Urothelium cell line (cell line): ENCODE measurements around the gene EXOC6B.

Experiments used
- DNase-seq: peaks from one replicate; pipeline ENCODE4 v3.0.0; 2011; ENCODE audit warnings: low spot score, mixed read lengths
- FAIRE-seq: peaks from 2 replicates; lab custom pipeline; 2011; peaks lifted over from hg19 to GRCh38; lab: Jason Lieb, UNC

The EXOC6B gene

DNA sequence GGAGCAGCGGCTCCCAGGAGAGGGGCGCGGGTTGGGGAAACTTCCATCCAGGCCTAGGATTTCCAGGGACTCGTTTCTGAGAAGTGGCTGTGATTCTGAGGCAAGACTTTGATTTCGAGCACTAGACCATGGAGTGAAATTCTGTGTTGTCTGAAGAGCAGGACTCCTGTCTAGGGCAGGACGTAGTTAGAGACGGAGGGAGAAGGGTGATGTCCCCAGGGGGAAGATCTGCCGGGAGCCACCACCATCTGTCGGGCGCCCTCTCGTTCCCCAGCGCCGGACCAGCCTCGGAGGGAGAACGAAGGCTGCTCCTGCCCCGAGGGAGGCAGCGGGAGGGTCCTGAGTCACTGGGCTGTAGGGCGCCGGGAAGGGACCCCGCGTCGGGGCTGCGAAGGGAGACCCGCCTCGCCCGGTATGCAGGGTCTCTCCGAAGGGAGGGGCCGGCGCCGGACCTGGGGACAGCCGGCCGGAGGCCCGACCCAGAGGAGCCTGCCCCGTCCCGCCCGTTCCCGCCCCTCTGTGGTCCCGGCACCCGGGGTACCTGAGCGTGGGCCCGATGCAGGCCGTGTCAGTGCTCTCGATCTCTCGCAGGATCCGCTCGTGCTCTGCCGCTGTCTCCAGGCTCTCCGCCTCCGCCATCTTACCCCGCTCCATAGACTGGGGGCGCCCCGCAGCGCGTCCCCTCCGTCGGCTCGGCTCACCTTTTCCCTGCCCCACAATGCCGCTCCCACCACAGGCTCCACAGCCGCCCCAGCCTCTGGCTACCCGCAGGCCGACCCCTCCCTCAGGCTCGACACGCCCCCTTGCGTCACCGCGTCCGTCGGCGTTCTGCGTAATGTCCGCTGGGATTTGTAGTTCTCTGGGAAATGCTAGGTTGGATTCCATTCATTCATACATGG, at the start of gene EXOC6B:
Gene EXOC6B (minus strand): TSS at position 777 of the 899 bp plus-strand sequence.
- FAIRE-seq (peak; percentile 98), DNase-seq (peak; percentile 96)

DNA sequence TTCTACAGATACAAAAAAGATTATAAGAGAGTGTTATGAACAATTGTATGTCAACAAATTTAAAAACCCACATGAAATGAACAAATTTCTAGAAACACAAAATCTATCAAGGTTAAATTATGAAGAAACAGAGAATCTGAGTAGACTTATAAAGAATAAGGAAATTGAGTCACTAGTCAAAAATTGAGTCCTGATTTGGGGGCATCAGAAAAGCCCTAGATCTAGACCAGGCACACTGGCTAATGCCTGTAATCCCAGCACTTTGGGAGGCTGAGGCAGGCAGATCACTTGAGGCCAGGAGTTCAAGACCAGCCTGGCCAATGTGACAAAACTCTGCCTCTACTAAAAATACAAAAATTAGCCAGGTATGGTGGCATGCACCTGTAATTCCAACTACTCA, 46.0 kb upstream of the EXOC6B start:
- FAIRE-seq (no peak), DNase-seq (no peak)

DNA sequence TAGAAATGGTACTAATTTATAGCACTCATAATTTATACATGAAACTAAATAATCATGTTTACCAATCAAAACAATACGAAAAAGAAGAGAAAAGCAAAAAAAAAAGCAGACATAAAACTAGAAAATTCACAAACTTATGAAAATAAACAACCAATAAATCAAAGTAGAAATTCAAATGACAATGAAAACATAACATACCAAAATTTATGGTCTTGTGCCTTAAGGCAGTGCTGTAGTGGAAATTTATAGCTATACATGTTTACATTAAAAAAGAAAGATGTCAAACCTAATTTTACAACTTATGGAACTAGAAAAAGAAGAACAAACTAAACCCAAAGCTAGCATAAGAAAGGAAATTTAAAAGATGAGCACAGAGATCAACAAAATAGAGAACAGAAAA, 45.2 kb upstream of the EXOC6B start:
- no peak for DNase-seq
- no peak for FAIRE-seq

DNA sequence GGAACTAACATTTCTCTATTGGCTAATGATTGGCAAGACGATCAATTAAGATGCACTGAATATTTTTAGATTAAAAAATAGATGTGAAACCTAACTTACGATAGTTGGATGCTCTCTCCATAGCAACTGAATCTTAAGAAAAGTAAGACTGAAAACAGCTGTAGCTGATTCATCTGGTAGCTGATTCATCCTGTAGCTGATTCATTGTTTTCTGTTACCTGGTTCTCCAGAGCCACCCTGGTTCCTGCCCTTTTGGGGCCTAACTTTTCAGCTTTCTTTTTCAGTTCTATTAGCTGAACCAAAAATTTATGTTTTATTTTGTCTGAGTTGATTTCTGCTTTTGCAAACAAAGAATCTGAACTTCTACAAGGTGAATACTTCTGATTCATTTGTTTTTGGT, 38.7 kb upstream of the EXOC6B start:
- no peak for FAIRE-seq
- peak; percentile 76 for DNase-seq

DNA sequence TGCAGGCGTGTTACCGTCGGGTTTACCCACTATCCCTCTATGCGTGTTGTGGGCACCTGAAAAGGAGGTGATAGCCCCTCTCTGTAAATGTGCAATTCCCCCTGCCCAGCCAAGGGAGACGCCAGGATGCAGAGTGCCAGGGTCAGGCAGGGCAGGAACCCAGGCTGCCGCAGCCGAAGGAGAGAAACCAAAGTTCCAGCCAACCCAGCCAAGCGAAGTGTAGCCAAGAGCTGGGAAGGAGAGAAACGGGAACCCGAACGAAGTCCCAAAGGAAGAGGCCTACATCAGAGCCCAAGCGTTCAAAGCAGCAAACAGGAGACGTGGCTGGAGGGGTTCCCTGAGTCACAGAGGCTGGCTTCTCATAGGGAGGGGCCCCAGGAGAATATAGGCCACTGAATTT, 37.2 kb upstream of the EXOC6B start:
- no peak for FAIRE-seq
- no peak for DNase-seq

DNA sequence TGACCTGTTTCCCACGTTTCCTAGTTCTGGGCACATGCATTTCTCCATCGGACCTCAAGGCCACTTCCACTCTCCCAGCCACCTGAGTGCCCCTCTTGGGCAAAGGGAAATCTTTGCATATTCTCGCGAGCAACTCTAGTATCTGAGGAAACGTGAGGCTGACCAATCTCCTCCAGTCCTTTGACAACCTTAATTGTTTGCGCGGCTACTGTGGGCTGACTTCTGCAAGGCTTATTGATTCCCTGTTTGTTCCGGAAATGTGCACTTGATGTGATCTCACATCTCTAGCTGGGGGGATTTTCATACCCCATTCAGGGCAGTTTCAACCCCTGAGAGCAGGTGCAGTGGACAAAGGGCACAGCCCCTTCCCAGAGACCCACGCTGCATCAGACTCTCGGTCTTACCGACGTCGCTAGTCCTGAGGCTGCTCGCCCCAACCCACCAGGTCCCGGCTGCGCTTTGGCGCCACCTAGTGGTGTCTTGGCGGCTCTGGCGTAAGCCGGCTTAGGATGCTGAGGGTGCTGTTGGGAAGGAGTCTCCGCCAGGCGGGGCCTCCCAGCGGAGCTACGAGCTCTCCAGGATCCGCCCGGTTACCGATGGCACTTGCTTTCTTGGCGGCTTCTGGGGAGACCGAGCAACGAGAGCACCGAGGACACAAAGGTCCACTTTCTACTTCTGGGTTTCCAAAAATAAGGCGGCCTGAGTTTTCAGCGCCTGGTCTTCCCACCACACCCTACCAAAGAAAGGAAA, 36.6 kb upstream of the EXOC6B start:
- DNase-seq, result peak; percentile 98
- peak; percentile 95 for FAIRE-seq

DNA sequence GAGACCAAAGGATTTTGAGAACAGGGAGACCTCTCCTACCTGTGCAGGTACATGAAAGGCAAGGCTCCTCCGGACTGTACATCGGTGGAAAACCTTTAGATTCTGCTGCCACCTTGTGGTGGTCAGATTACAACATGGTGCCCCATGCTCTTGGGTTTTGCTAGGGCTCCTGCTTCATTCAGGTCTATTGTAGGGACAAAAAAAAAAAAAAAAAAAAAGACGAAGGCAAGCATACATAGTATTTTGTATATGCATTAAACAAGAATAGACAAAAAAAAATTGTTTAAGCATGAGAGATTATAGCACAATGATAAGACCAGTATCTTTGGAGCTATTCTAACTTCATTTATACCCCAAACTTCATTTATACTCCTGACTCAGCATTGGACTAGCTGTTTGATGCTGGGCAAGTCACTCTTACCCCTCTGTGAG, 34.0 kb upstream of the EXOC6B start:
- peak; percentile 76 for DNase-seq
- FAIRE-seq, result peak; percentile 59

DNA sequence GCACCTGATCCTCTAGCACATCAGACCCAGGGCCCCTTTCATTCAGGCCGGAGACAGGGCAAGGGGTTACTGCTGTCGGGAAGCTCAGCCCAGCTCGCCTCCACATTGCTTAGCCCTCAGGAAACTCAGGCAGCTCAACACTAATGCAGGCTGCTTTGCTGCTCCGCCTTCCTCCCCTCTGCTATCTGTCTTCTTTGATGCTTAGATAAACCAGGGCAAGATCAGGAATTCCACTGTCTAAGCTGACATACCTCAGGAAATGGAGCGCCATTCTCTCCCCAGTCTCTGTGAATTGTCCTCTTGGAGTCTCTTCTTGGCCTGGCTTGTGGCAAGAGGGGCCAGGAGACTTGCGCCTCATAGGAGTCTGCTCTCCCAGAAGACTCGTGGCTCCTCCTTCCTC, 25.5 kb upstream of the EXOC6B start:
- FAIRE-seq (no peak), DNase-seq (no peak)

DNA sequence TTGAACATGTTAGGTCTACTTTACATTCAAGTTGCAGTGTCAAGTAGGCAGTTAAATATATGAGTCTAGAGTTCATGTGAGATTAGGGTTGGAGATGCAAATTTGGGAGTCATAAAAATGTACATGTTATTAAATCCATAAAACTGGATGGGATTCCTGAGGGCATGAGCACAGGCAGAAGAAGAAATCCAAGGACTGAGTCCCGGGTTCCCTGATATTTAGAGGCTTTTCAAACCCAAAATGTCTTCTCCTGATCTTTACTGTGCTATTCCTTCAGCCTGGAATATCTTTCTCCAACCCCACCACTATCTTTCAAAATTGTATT, 23.3 kb upstream of the EXOC6B start:
- FAIRE-seq (no peak), DNase-seq (no peak)

DNA sequence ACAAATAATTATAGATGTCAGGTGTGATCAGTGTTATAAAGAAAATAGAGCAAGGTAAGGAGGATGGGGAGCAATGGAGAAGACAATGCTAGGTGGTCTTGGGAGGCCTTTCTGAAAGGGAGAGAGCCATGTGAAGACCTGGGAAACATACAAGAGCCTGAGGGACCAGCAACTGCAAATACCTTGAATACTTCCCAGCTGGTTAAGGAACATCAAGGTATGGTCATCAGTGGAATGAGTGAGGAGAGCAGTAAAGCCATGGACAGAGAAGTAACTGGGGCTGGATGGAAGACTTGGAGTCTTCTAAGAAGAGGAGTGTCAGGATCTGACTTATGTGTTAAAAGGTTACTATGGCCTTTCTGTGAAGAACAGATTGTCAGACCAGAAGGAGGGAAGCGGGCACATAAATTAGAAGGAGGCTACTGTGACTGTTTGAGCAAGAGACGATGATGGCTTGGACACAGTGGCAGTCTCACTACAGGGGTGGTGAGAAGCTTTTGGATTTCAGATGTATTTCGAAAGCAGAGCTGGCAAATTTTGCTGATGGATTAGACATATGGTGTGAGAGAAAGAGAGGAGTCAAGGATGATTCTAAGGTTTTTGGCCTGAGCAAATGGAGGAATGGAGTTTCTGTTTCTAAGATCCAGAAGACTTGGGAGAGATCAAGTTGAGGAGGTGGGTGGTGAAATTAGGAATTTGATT, 22.8 kb upstream of the EXOC6B start:
- DNase-seq, result no peak
- FAIRE-seq, result no peak

DNA sequence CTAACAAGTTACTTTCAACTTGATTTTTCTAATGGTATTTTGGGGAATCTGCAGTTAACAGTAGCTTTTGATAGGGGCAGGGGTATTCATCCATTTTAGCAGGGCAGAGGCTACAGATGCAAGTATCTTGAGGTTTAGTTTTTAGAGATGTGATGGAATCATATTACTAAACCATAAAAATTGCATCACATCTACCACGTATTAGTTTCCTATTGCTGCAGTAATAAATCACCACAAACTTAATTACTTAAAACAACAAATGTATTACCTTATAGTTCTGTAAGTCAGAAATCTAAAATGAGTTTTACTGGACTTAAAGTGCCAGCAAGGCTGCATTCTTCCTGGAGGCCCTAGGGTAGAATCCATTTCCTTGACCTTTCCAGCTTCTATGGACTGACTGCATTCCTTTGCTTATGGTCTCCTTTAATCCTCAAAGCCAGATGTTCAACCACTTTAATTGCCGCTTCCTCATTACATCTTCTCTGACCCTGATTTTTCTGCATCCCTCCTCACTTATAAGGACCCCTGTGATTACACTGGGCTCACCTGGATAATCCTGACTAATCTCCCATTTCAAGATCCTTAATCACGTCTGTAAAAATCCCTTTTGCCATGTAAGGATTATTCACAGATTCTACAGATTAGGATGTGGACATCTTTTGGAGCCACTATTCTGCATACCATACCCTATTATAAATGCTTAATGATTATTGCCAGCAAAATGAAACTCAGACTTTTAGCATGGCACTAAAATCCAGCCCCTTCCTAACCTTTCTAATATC, 21.9 kb upstream of the EXOC6B start:
- FAIRE-seq, result no peak
- no peak for DNase-seq

DNA sequence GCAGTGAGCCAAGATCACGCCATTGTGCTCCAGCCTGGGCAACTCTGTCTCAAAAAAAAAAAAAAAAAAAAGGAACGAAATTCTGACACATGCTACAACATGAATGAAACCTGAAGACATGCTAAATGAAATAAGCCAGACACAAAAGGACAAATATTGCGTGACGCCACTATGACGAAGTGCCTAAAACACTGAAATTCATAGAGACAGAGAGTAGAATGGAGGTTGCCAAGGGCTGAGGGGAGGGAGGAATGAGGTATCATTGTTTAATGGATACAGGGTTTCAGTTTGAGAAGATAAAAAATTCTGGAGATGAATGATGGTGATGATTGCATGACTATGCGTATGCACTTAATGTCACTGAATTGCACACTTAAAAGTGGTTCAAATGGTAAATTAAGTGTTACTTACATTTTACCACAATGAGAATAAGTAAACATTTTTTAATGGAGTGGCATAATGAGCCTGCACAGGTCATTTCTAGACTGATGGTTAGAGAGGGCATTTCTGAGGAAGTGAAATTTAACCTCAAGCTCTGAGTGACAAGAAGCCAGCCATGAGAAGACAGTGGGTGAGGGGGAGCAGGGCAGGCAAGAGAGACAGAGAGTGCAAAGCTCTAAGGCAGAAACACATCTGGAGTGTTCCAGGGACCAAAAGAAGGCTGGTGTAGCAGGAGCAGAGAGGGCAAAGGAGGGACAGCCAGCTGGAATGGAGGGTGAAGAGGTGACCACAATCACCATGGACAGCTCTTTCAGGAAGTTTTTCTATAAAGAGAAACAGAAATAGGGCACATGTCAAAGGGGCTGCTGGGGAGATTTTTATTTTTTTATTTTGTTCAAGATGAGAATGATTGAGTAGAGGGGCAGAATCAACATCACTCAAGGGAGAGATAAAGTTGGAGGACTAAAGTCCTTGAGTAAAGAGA, 20.6 kb upstream of the EXOC6B start:
- no peak for FAIRE-seq
- DNase-seq, result no peak

DNA sequence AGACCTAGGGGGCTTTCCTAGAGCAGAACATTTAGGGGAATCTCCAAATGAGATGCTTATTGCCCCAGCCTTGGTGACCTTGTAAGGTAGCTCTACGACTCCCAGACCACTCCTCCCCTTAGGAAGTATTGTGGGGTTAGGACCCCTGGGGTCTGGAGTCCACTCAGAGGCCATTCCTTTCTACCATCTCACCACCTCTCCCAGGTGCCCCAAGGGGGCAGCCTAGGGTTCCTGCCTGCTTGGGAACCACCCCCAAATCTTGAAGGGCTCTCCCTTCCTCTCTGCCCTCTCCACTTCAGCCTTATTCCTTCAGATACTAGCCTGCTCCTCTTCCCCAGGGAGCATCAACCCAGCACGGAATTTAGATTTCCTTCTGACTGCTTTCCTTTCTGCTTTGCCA, 17.5 kb upstream of the EXOC6B start:
- no peak for DNase-seq
- no peak for FAIRE-seq

DNA sequence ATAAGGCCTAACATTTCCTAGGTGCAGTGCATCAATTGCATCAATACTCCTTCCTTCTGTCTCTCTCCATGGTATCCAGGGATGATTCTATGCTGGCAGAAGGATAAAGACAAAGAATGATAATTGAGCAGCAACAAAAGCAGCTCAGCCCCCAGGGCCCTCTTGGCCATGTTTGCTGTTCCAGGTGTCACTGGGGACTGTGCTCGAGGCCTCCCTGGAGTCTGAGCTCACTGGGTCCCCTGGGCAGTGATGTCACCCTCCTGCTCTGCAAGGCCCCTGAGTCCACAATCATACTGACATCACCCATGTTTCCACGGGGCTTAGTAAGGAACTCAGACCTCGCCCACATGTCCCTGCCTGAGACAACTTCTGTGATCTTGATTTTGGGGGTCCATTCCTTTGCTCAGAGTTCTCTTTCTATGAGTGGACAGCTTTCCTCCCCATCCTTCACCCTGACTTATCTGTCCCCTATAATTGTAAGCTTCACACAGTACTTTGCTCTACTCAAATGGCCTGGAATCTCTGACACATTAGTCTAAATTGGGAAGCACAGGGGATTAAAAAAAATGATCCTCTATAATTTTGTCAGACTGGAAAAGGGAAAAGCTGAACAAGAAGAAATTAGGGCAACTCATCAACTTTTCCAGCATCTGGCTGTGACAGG, 15.8 kb upstream of the EXOC6B start:
- no peak for FAIRE-seq

DNA sequence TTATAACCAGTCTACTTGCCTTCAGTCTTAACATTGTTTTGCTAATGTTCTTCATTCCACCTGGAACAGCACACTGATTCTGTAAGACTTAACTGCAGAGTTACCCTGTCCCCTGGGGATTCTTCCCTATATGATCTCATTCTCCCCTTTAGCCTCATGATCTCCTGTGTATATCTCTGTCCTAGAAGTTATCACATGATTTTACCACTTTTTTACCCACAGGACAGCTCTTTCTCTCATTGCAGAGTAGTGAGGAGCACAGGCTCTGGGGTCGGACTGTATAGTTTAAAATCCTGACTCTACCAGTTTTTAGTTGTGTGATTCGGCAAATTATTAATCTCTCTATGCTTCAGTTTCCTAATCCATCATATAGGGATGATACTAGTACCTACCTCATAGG, 14.2 kb upstream of the EXOC6B start:
- FAIRE-seq (no peak), DNase-seq (no peak)

More for the DNA sequence above, 15.8 kb upstream of the EXOC6B start:
- no peak for DNase-seq

DNA sequence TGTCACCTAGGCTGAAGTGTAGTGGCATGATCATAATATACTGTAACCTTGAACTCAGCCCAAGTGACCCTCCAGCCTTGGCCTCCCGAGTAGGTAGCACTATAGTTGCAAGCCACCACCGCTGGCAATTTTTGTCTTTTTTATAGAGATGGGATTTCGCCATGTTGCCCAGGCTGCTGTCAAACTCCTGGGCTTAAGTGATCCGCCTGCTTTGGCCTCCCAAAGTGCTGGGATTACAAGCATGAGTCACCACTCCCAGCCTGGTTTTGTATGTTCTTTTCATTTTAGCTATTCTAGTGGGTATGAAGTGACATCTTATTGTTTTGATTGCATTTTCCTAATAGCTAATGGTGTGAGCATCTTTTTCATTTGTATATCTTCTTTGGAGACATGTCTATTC, 11.3 kb upstream of the EXOC6B start:
- DNase-seq, result no peak
- no peak for FAIRE-seq

DNA sequence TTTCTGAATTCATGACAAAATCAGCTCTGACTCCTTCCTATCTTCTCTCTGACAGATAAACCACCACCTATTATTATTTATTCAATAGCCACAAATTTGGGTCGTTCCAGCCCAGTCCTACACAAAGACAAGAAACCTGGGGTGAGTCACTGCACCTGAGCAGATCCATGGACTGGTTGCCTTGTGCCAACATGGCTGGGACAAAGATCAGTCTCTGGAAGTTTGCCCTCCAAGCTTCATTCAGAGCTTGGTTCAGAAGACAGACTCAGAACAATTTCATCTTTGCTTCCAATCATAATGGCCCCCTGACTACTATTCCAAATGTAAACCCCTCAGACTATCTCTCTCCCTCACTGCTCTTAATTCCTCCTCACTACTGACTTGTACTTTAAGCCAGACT, 9.6 kb upstream of the EXOC6B start:
- FAIRE-seq (no peak), DNase-seq (no peak)

DNA sequence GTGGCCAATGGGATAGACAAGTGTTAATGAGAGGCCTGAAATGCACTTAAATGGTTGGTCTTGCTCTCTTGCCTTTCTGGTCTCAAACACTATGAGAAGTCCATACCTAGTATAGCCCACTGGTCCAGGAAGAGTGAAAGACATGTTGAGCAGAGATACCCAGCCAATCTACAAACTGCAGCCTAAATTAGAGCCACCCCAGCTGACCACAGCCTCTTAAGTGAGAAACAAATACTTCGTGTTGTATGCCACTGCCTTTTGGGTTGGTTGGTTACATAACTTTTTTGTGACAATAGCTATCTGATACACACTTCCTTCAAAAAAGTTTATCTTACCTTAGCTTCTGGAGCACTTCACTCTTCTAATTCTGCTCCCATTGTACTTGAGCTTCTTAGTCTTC, 8.8 kb upstream of the EXOC6B start:
- DNase-seq, result no peak

DNA sequence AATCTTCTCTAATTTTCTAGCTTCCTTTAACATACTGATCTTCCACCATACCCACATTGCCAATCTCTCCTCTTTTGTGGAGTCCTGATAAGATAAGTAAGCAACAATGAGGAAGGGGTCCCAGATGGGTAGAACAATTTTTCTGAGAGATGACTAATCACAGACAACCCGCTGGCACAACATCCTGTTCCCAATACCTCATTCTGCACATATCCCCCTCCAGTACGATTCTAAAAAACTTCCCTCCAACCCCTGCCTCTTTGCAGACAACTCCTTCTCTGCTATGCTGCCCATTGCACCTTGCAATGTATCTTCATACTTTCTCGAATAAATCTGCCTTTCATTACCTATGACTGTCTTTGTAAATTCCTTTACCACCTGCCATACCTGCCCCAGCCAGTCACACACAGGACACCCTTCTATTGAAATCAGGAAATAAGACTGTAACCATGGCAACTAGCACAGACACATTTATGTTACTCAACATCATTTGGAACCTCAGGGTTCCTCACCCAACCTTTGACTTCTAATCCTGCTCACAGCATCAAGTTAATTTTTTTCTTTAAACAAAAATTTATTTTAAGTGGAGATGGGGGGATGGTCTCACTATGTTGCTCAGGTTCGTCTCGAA, 7.4 kb upstream of the EXOC6B start:
- DNase-seq (no peak), FAIRE-seq (no peak)

More for the DNA sequence above, 8.8 kb upstream of the EXOC6B start:
- no peak for FAIRE-seq
